Measurements from ENCODE around the gene DGKH. TPM values are rescaled to one million over a fixed set of nuclear protein-coding genes. Genes with fewer than 3 reads are reported as not detected.
"Not testable (repeated sequence)": the region's sequence is repeated elsewhere in the genome, so short reads cannot be mapped to it uniquely, and the experiment has no call there.

Gene DGKH
- total RNA-seq, 2 experiments from 2014 or later = 20.3 to 20.7 TPM

DNA sequence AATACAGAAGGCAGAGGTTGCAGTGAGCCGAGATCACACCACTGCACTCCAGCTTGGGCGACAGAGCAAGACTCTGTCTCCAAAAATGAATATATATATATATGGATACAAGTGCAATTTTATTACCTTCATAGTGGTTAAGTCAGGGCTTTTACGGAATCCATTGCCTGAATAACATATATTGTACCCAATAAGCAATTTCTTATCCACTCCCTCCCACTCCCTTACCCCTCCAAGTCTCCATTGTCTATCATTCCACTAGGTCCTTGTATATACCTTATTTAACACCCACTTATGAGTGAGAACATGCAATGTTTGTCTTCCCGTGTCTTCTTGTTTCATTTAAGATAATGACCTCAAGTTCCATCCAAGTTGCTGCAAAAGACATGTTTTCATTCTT lies 175.2 kb downstream of the DGKH start:
- POLR2A ChIA-PET = no interaction called here
- DNase-seq (no peak), ATAC-seq (no peak)
- CTCF ChIA-PET = no interaction called here
- H3K27ac Mint-ChIP-seq = no peak overlapping the region
- peaks cover 2% of the 10 kb centered on the region for H3K4me1 Mint-ChIP-seq (ENCODE audit: low read depth)
- H3K9me3 Mint-ChIP-seq (ENCODE audit: insufficient read depth) = no peaks in the 10 kb centered on the region
- H3K27me3 Mint-ChIP-seq (ENCODE audit: low read depth) = no peaks in the 10 kb centered on the region
- no peak overlapping the region for H3K4me3 Mint-ChIP-seq
- peaks cover 44% of the 10 kb centered on the region for H3K36me3 Mint-ChIP-seq (ENCODE audit: low read depth)

DNA sequence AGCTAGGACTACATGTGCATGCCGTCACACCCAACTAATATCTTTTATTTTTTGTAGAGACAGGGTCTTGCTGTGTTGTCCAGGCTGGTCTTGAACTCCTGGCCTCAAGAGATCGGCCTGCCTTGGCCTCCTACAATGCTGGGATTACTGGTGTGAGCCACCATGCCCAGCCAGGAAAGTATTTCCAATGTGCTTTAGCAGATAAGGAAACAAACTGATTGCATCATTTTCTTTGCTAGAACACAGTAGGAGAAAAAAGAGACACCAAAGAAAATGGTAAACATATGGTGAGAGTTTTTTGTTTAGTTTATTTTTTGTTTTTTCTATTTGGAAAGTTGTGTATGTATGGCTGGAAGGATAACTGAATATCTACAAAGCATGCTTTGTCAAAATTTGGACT lies 176.6 kb downstream of the DGKH start:
- DNase-seq (no peak), ATAC-seq (no peak)
- CTCF ChIA-PET = no interaction called here
- no peaks in the 10 kb centered on the region for H3K9me3 Mint-ChIP-seq (ENCODE audit: insufficient read depth)
- H3K27ac Mint-ChIP-seq = no peak overlapping the region
- H3K4me3 Mint-ChIP-seq = no peak overlapping the region
- peaks cover 40% of the 10 kb centered on the region for H3K36me3 Mint-ChIP-seq (ENCODE audit: low read depth)
- POLR2A ChIA-PET = no interaction called here
- H3K27me3 Mint-ChIP-seq (ENCODE audit: low read depth) = no peaks in the 10 kb centered on the region
- H3K4me1 Mint-ChIP-seq (ENCODE audit: low read depth) = peaks cover 2% of the 10 kb centered on the region

DNA sequence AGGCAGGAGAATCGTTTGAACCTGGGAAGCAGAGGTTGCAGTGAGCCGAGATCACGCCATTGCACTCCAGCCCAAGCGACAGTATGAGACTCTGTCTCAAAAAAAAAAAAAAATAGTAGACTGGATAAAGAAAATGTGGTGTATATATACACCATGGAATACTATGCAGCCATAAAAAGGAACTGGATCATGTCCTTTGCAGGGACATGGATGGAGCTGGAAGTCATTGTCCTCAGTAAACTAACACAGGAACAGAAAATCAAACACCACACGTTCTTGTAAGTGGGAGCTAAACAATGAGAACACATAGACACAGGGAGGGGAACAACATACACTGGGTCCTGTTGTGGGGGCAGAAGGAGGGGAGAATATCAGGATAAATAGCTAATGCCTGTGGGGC lies 178.3 kb downstream of the DGKH start:
- H3K4me1 Mint-ChIP-seq (ENCODE audit: low read depth); H3K27ac Mint-ChIP-seq; H3K27me3 Mint-ChIP-seq (ENCODE audit: low read depth); DNase-seq; POLR2A ChIA-PET; H3K4me3 Mint-ChIP-seq; H3K9me3 Mint-ChIP-seq (ENCODE audit: insufficient read depth); ATAC-seq: not testable (repeated sequence)
- CTCF ChIA-PET = interaction anchor here (0.7 kb wide), 1 partner anchor 851 kb away, joined by 3 read pairs; no protein-coding TSS in a partner anchor
- peaks cover 31% of the 10 kb centered on the region for H3K36me3 Mint-ChIP-seq (ENCODE audit: low read depth)

DNA sequence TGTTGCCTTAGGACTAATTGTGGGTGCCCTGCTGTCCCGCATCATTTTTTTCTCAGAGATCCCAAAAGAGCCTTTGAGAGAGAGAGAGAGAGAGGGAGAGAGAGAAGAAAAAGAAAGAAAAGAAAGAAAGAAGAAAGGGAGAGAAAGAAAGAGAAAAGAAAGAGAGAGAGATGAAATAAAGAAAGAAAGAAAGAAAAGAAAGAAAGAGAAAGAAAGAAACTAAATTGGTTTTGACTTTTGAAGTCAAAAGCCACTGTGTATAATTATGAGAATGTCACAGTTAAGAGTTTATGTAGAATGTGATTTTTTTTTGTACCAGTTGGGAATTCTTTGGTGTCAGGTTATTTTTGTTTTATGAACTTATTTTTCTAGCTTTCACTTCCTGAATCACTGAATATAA lies 180.1 kb downstream of the DGKH start:
- H3K36me3 Mint-ChIP-seq (ENCODE audit: low read depth) = peaks cover 29% of the 10 kb centered on the region
- POLR2A ChIA-PET = interaction anchor here (0.7 kb wide), 1 partner anchor 31 kb away, joined by 3 read pairs; no protein-coding TSS in a partner anchor
- no peaks in the 10 kb centered on the region for H3K27me3 Mint-ChIP-seq (ENCODE audit: low read depth)
- H3K4me3 Mint-ChIP-seq = no peak overlapping the region
- H3K27ac Mint-ChIP-seq = no peak overlapping the region
- ATAC-seq = no peak
- CTCF ChIA-PET = no interaction called here
- no peak for DNase-seq
- peaks cover 2% of the 10 kb centered on the region for H3K4me1 Mint-ChIP-seq (ENCODE audit: low read depth)
- no peaks in the 10 kb centered on the region for H3K9me3 Mint-ChIP-seq (ENCODE audit: insufficient read depth)

DNA sequence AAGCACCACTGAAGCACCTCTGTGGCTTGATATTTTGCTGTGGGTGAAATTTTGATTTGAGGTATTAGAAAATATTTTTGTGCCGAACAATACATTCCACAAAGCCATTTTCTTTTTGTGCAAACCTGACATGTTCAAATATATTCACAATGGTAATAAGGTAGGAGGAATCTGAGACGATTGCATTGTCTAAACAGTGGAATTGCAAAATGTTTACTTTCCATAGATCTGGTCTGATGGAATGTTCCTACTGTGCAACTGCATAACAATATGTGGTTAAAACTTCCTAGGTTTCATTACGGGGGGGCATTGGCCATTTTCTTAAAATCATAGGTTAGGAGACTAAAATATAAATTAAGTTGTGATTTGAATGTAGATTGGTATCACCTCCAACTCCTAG lies 180.8 kb downstream of the DGKH start:
- Mint-ChIP-seq H3K9me3 (ENCODE audit: insufficient read depth) (no peaks in the 10 kb centered on the region), H3K27me3 (ENCODE audit: low read depth) (no peaks in the 10 kb centered on the region), H3K4me3 (no peak overlapping the region), H3K27ac (no peak overlapping the region), H3K36me3 (ENCODE audit: low read depth) (peaks cover 24% of the 10 kb centered on the region), H3K4me1 (ENCODE audit: low read depth) (peaks cover 2% of the 10 kb centered on the region)
- no peak for DNase-seq
- ATAC-seq = no peak
- ChIA-PET CTCF (no interaction called here), POLR2A (interaction anchor here (0.7 kb wide), 1 partner anchor 30 kb away, joined by 3 read pairs; no protein-coding TSS in a partner anchor)

DNA sequence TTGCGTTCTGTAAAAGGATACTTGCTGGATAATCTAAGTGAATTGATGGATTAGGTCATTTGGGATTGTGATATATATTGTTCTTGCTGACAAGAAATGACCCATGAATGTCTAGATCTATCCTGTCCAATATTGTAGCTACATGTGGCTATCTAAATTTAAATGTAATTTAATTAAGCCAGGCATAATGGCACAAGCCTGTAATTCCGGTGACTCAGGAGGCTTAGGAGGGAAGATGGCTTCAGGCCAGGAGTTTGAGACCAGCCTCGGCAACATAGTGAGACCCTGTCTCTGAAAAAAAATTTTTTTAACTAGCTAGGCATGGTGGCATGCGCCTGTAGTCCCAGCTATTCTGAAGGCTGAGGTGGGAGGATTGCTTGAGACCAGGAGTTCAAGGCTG lies 184.2 kb downstream of the DGKH start:
- Mint-ChIP-seq H3K27me3 (ENCODE audit: low read depth) (no peaks in the 10 kb centered on the region), H3K9me3 (ENCODE audit: insufficient read depth) (no peaks in the 10 kb centered on the region), H3K4me1 (ENCODE audit: low read depth) (peaks cover 2% of the 10 kb centered on the region), H3K36me3 (ENCODE audit: low read depth) (peaks cover 11% of the 10 kb centered on the region), H3K27ac (no peak overlapping the region), H3K4me3 (no peak overlapping the region)
- ChIA-PET POLR2A (no interaction called here), CTCF (no interaction called here)
- DNase-seq (no peak), ATAC-seq (no peak)

DNA sequence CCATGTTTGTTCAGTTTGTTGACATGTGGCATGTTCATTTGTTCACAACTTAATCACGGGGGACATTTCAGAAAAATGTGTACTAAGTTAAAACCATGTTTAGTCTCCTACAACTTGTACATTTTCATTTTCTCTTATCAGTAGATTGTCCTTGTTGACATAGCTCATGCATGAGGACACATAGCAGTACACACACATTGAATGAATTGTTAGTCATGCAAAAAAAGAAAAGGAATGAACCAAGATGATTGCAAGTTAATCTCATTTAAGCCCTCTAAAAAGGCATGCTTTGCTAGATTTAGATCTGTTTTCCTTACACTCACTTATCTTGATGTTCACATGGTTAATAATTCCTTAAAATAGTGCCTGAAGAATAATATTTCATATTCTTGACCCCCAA lies 185.3 kb downstream of the DGKH start:
- H3K36me3 Mint-ChIP-seq (ENCODE audit: low read depth) = peaks cover 10% of the 10 kb centered on the region
- DNase-seq (no peak), ATAC-seq (no peak)
- no peaks in the 10 kb centered on the region for H3K27me3 Mint-ChIP-seq (ENCODE audit: low read depth)
- no peak overlapping the region for H3K27ac Mint-ChIP-seq
- ChIA-PET CTCF (no interaction called here), POLR2A (no interaction called here)
- no peaks in the 10 kb centered on the region for H3K9me3 Mint-ChIP-seq (ENCODE audit: insufficient read depth)
- no peak overlapping the region for H3K4me3 Mint-ChIP-seq
- no peaks in the 10 kb centered on the region for H3K4me1 Mint-ChIP-seq (ENCODE audit: low read depth)

DNA sequence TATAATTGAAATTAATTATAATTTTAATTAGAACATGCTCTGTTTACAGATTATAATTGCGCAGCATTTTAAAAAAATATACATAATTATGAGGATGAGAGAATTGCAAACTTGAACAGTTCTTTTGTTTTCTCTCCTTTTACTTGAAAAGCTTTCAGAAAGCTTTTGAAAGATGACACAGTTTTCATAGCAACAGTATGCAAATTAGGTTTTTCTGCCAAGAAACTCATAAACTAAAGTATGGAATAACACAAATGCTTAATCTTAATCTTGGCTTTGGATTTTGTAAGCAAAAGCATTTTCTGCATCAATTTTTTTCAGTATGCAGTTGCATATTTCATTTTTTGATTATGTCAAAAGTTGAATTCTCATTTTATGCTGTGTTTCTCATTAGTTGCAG lies 190.7 kb downstream of the DGKH start:
- H3K27ac Mint-ChIP-seq = no peak overlapping the region
- no peaks in the 10 kb centered on the region for H3K27me3 Mint-ChIP-seq (ENCODE audit: low read depth)
- DNase-seq (no peak), ATAC-seq (no peak)
- CTCF ChIA-PET = no interaction called here
- no peaks in the 10 kb centered on the region for H3K9me3 Mint-ChIP-seq (ENCODE audit: insufficient read depth)
- H3K4me3 Mint-ChIP-seq = no peak overlapping the region
- H3K4me1 Mint-ChIP-seq (ENCODE audit: low read depth) = no peaks in the 10 kb centered on the region
- POLR2A ChIA-PET = no interaction called here
- H3K36me3 Mint-ChIP-seq (ENCODE audit: low read depth) = peaks cover 7% of the 10 kb centered on the region

DNA sequence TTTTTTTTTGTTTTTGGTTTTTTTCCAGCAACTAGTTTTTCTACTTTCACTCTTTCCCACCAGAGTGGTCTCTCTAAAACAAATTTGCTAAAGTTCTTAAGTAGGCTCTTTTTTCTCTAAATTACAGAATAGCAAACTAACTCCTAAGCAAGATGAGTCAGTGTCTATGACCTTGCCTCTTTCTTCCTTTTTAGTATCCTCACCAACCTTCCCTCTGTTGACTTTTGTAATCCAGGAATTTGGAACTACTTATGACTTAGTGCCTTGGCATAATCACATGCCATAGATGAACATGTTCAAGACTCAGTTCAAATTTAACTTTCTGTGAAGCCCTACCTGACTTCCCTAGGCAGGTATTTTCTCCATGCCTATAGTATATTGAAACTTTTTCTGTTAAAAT lies 191.2 kb downstream of the DGKH start:
- Mint-ChIP-seq H3K27ac (no peak overlapping the region), H3K4me1 (ENCODE audit: low read depth) (no peaks in the 10 kb centered on the region), H3K9me3 (ENCODE audit: insufficient read depth) (no peaks in the 10 kb centered on the region), H3K27me3 (ENCODE audit: low read depth) (no peaks in the 10 kb centered on the region), H3K4me3 (no peak overlapping the region), H3K36me3 (ENCODE audit: low read depth) (peaks cover 4% of the 10 kb centered on the region)
- DNase-seq (no peak), ATAC-seq (no peak)
- CTCF ChIA-PET = no interaction called here
- POLR2A ChIA-PET = no interaction called here

DNA sequence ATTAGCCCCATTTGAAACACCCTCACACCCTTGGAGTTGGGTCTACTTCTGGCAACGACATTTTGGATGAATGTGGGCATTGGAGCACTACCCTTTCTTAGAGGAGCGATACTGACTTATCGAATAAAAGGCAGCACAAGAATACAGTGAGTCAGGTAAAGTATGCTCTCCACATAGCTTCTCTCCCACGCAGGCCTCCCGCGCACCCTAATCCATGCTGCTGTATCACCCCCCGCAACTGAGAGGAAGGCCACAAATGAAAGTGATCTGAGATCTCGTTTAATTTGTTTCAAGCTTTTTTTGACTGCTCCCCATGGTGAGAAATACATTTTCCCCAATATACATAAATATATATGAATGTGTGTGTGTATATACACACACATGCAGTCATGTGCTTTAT lies 198.1 kb downstream of the DGKH start:
- no peak for ATAC-seq
- DNase-seq = no peak
- ChIA-PET CTCF (no interaction called here), POLR2A (no interaction called here)
- Mint-ChIP-seq H3K9me3 (ENCODE audit: insufficient read depth) (no peaks in the 10 kb centered on the region), H3K4me3 (no peak overlapping the region), H3K36me3 (ENCODE audit: low read depth) (no peaks in the 10 kb centered on the region), H3K27ac (no peak overlapping the region), H3K27me3 (ENCODE audit: low read depth) (peaks cover 3% of the 10 kb centered on the region), H3K4me1 (ENCODE audit: low read depth) (no peaks in the 10 kb centered on the region)

DNA sequence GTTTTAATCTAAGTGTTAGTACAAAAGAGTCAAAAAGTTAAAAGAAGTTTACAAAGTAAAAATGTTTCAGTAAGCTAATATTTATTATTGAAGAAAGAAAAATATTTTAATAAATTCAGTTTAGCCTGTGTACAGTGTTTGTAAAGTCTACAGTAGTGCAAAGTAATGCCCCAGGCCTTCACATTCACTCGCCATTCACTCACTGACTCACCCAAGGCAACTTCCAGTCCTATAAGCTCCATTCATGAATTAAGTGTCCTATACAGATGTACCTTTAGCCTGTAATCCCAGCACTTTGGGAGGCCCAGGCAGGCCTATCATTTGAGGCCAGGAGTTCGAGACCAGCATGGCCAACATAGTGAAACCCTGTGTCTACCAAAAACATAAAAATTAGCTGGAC lies 199.4 kb downstream of the DGKH start:
- POLR2A ChIA-PET = no interaction called here
- H3K36me3 Mint-ChIP-seq (ENCODE audit: low read depth) = no peaks in the 10 kb centered on the region
- DNase-seq (no peak), ATAC-seq (no peak)
- CTCF ChIA-PET = no interaction called here
- no peak overlapping the region for H3K27ac Mint-ChIP-seq
- no peaks in the 10 kb centered on the region for H3K4me1 Mint-ChIP-seq (ENCODE audit: low read depth)
- no peak overlapping the region for H3K4me3 Mint-ChIP-seq
- no peaks in the 10 kb centered on the region for H3K9me3 Mint-ChIP-seq (ENCODE audit: insufficient read depth)
- peaks cover 4% of the 10 kb centered on the region for H3K27me3 Mint-ChIP-seq (ENCODE audit: low read depth)

DNA sequence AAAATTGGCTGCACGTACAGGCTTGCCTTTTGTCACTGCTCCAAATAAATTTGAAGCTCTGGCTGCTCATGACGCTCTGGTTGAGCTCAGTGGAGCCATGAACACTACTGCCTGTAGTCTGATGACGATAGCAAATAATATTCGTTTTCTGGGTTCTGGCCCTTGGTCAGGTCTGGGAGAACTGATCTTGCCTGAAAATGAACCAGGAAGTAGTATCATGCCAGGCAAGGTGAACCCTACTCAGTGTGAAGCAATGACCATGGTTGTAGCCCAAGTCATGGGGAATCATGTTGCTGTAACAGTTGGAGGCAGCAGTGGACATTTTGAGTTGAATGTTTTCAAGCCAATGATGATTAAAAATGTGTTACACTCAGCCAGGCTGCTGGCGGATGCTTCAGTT lies 207.4 kb downstream of the DGKH start:
- H3K9me3 Mint-ChIP-seq (ENCODE audit: insufficient read depth) = no peaks in the 10 kb centered on the region
- CTCF ChIA-PET = no interaction called here
- POLR2A ChIA-PET = no interaction called here
- peaks cover 4% of the 10 kb centered on the region for H3K27me3 Mint-ChIP-seq (ENCODE audit: low read depth)
- ATAC-seq (no peak), DNase-seq (no peak)
- peaks cover 3% of the 10 kb centered on the region for H3K36me3 Mint-ChIP-seq (ENCODE audit: low read depth)
- H3K4me3 Mint-ChIP-seq = no peak overlapping the region
- H3K27ac Mint-ChIP-seq = no peak overlapping the region
- peaks cover 12% of the 10 kb centered on the region for H3K4me1 Mint-ChIP-seq (ENCODE audit: low read depth)

DNA sequence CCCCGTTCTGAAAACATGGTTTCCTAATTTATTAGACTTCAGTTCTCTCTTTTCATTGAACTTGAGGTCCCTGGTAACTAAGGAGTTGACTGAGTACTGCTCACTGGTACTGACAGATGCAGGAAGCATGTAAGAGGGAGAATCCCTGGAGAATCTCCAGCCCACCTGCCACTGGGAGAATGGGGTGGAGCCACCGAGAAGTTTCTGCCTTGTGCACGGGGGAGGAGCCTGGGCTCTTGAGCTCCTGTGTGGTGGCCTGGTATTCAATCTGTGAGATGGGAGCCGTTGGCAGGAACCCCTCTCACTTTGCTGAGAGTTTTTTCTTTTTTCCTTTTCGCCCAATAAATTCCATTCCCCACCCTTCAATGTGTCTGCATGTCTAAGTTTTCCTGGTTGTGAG lies 210.3 kb downstream of the DGKH start:
- Mint-ChIP-seq H3K27me3 (ENCODE audit: low read depth) (peaks cover 4% of the 10 kb centered on the region), H3K4me3 (no peak overlapping the region), H3K36me3 (ENCODE audit: low read depth) (peaks cover 3% of the 10 kb centered on the region), H3K4me1 (ENCODE audit: low read depth) (peaks cover 12% of the 10 kb centered on the region), H3K9me3 (ENCODE audit: insufficient read depth) (no peaks in the 10 kb centered on the region), H3K27ac (no peak overlapping the region)
- DNase-seq = no peak
- ChIA-PET POLR2A (interaction anchor here (0.5 to 1.2 kb wide), 4 partner anchors 8 to 30 kb away, joined by 3 to 4 read pairs (median 3); no protein-coding TSS in a partner anchor), CTCF (no interaction called here)
- no peak for ATAC-seq
